GM12891 (cell line): ENCODE data around the gene TAAR5.
"Not testable (repeated sequence)": the region's sequence is repeated elsewhere in the genome, so short reads cannot be mapped to it uniquely, and the experiment has no call there.

Experiments used
- DNase-seq: peaks from one replicate; pipeline ENCODE4 v3.0.0; 2011; ENCODE audit warnings: low spot score; ENCODE audit not compliant: insufficient read length
- FAIRE-seq: peaks from 2 replicates; lab custom pipeline; 2011; peaks lifted over from hg19 to GRCh38; lab: Jason Lieb, UNC
- PAX5 ChIP-seq: IDR thresholded peaks from 2 replicates; pipeline ENCODE4 v1.6.1; 2011; ENCODE audit warnings: low read length, moderate library complexity, mild to moderate bottlenecking; ENCODE audit not compliant: insufficient read depth, severe bottlenecking
- POLR2A ChIP-seq: IDR thresholded peaks from 2 replicates; pipeline ENCODE4 v1.6.1; 2011; ENCODE audit warnings: low read depth, low read length, control low read depth
- POLR2AphosphoS5 ChIP-seq: IDR thresholded peaks from 2 replicates; pipeline ENCODE4 v1.6.1; 2011; ENCODE audit warnings: low read depth, low read length, control low read depth
- POU2F2 ChIP-seq: IDR thresholded peaks from 2 replicates; pipeline ENCODE4 v1.6.1; 2011; ENCODE audit warnings: low read depth, mild to moderate bottlenecking, control low read depth, low read length, moderate library complexity
- SPI1 ChIP-seq: IDR thresholded peaks from 2 replicates; pipeline ENCODE4 v1.6.1; 2011; ENCODE audit warnings: low read depth, low read length, control low read depth
- TAF1 ChIP-seq: IDR thresholded peaks from 2 replicates; pipeline ENCODE4 v1.6.1; 2011; ENCODE audit warnings: low read depth, low read length, control low read depth

Gene TAAR5

GRCh38 chr6:132612449-132613108 is 23.0 kb upstream of the TAAR5 start:
- no peak for DNase-seq
- no peak for TF ChIP-seq POU2F2
- no peak for FAIRE-seq

GRCh38 chr6:132611616-132612015 is 22.1 kb upstream of the TAAR5 start:
- DNase-seq (no peak), FAIRE-seq (no peak)
- TF ChIP-seq TAF1 (no peak), POLR2AphosphoS5 (no peak), PAX5 (no peak), POLR2A (no peak), SPI1 (no peak), POU2F2 (no peak)

- TF ChIP-seq POU2F2 (no peak), TAF1 (no peak), POLR2AphosphoS5 (no peak), POLR2A (no peak), PAX5 (no peak), SPI1 (no peak)
- DNase-seq, result no peak
- no peak for FAIRE-seq
These were observed 18.1 kb upstream of the TAAR5 start for GRCh38 chr6:132607544-132608233.

- FAIRE-seq (no peak), DNase-seq (no peak)
- TF ChIP-seq POU2F2 (no peak), POLR2A (no peak), POLR2AphosphoS5 (no peak), TAF1 (no peak)
These were observed 15.2 kb upstream of the TAAR5 start for GRCh38 chr6:132604635-132605152.

GRCh38 chr6:132600900-132601299 is 11.4 kb upstream of the TAAR5 start:
- FAIRE-seq, result peak; percentile 69
- DNase-seq, result not testable (repeated sequence)

GRCh38 chr6:132598473-132598872 is 8.9 kb upstream of the TAAR5 start:
- TF ChIP-seq POLR2AphosphoS5 (no peak), POLR2A (no peak), POU2F2 (no peak), PAX5 (no peak)
- no peak for DNase-seq
- FAIRE-seq, result peak; percentile 40

GRCh38 chr6:132596201-132596600 is 6.7 kb upstream of the TAAR5 start:
- TF ChIP-seq POLR2AphosphoS5 (no peak), SPI1 (no peak)
- DNase-seq, result no peak
- no peak for FAIRE-seq

- TF ChIP-seq PAX5 (no peak), POLR2AphosphoS5 (no peak), SPI1 (no peak), POLR2A (no peak), POU2F2 (no peak), TAF1 (no peak)
- no peak for FAIRE-seq
- no peak for DNase-seq
These were observed 3.3 kb upstream of the TAAR5 start for GRCh38 chr6:132592855-132593254.

- no peak for DNase-seq
- FAIRE-seq, result no peak
- no peak for TF ChIP-seq POLR2A
- no peak for TF ChIP-seq POLR2AphosphoS5
- TF ChIP-seq PAX5, result no peak
- no peak for TF ChIP-seq POU2F2
- TF ChIP-seq TAF1, result no peak
- TF ChIP-seq SPI1, result no peak
These were observed 821 bp upstream of the TAAR5 start for GRCh38 chr6:132590362-132590761.

GRCh38 chr6:132587424-132587823 is 2.1 kb downstream of the TAAR5 start:
- FAIRE-seq (no peak), DNase-seq (no peak)
- TF ChIP-seq TAF1, result no peak
- TF ChIP-seq SPI1, result no peak
- TF ChIP-seq POU2F2, result no peak
- no peak for TF ChIP-seq PAX5
- TF ChIP-seq POLR2AphosphoS5, result no peak
- TF ChIP-seq POLR2A, result no peak
